T-helper 1 cell treated with Interleukin-12 subunit alpha and Interleukin-12 subunit beta and Interleukin-4 antibody, amounts not matched to agents 30 μg/mL and 1 μg/mL, for 36 hours (primary cell): ENCODE data around the gene SLC26A6.

Experiments
- H3K27ac Mint-ChIP-seq: one replicate; pipeline ENCODE4 v1.8.0; 2021; ENCODE audit warnings: mild to moderate bottlenecking, mixed read lengths
- H3K27me3 Mint-ChIP-seq: one replicate; pipeline ENCODE4 v1.8.0; 2021; ENCODE audit warnings: low read depth, mixed read lengths
- H3K36me3 Mint-ChIP-seq: one replicate; pipeline ENCODE4 v1.8.0; 2021; ENCODE audit warnings: low read depth, mixed read lengths
- H3K4me1 Mint-ChIP-seq: one replicate; pipeline ENCODE4 v1.8.0; 2021; ENCODE audit warnings: low read depth, mixed read lengths
- H3K4me3 Mint-ChIP-seq: one replicate; pipeline ENCODE4 v1.8.0; 2021; ENCODE audit warnings: mild to moderate bottlenecking, moderate library complexity, mixed read lengths
- H3K9me3 Mint-ChIP-seq: one replicate; pipeline ENCODE4 v1.8.0; 2021; ENCODE audit warnings: mixed read lengths

SLC26A6 gene

DNA sequence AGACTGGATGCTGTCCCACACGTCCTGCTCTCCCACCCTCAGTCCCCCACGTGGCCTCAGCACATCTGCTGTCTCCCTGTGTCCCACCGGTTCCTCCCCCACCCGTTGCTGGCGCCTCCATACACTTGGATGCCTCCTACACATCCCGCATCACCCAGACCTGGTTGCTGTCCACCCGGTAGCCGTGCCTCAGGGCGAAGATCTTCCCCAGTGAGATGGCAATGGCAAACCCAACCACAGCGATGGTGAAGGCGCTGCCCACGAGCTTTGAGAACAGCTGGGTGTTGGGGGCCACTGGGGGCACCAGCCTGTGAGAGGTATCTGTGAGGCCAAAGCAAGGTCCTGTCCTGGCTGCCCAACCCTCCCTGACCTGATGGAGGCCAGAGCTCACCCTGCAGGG is 4.4 kb downstream of the SLC26A6 start:
- H3K4me1 Mint-ChIP-seq = peaks cover 11% of the 10 kb centered on the region
- peaks cover 18% of the 10 kb centered on the region for H3K36me3 Mint-ChIP-seq
- H3K27ac Mint-ChIP-seq = no peak overlapping the region
- no peaks in the 10 kb centered on the region for H3K9me3 Mint-ChIP-seq
- no peak overlapping the region for H3K4me3 Mint-ChIP-seq
- H3K27me3 Mint-ChIP-seq = no peaks in the 10 kb centered on the region

- Mint-ChIP-seq H3K27ac (no peak overlapping the region), H3K36me3 (peaks cover 18% of the 10 kb centered on the region), H3K9me3 (no peaks in the 10 kb centered on the region), H3K4me1 (peaks cover 11% of the 10 kb centered on the region), H3K27me3 (no peaks in the 10 kb centered on the region), H3K4me3 (no peak overlapping the region)
Measured at GRCh38 chr3:48630407-48630806, 4.9 kb downstream of the SLC26A6 start.

GRCh38 chr3:48629894-48630293 is 5.4 kb downstream of the SLC26A6 start:
- no peak overlapping the region for H3K27ac Mint-ChIP-seq
- H3K27me3 Mint-ChIP-seq = no peaks in the 10 kb centered on the region
- H3K4me3 Mint-ChIP-seq = no peak overlapping the region
- H3K4me1 Mint-ChIP-seq = peaks cover 12% of the 10 kb centered on the region
- no peaks in the 10 kb centered on the region for H3K9me3 Mint-ChIP-seq
- peaks cover 18% of the 10 kb centered on the region for H3K36me3 Mint-ChIP-seq

GRCh38 chr3:48628277-48629017 is 6.8 kb downstream of the SLC26A6 start:
- Mint-ChIP-seq H3K9me3 (no peaks in the 10 kb centered on the region), H3K4me1 (peaks cover 11% of the 10 kb centered on the region), H3K4me3 (no peak overlapping the region), H3K27me3 (no peaks in the 10 kb centered on the region), H3K27ac (peak overlapping the region; percentile 16), H3K36me3 (peaks cover 18% of the 10 kb centered on the region)

- Mint-ChIP-seq H3K27ac (no peak overlapping the region), H3K27me3 (no peaks in the 10 kb centered on the region), H3K36me3 (peaks cover 16% of the 10 kb centered on the region), H3K4me1 (peaks cover 9% of the 10 kb centered on the region), H3K9me3 (no peaks in the 10 kb centered on the region), H3K4me3 (no peak overlapping the region)
Measured at GRCh38 chr3:48625600-48625999, 9.7 kb downstream of the SLC26A6 start.

- Mint-ChIP-seq H3K36me3 (peaks cover 13% of the 10 kb centered on the region), H3K4me1 (peaks cover 9% of the 10 kb centered on the region), H3K27ac (no peak overlapping the region), H3K27me3 (no peaks in the 10 kb centered on the region), H3K9me3 (no peaks in the 10 kb centered on the region), H3K4me3 (no peak overlapping the region)
Measured at GRCh38 chr3:48624767-48625166, 10.5 kb downstream of the SLC26A6 start.

DNA sequence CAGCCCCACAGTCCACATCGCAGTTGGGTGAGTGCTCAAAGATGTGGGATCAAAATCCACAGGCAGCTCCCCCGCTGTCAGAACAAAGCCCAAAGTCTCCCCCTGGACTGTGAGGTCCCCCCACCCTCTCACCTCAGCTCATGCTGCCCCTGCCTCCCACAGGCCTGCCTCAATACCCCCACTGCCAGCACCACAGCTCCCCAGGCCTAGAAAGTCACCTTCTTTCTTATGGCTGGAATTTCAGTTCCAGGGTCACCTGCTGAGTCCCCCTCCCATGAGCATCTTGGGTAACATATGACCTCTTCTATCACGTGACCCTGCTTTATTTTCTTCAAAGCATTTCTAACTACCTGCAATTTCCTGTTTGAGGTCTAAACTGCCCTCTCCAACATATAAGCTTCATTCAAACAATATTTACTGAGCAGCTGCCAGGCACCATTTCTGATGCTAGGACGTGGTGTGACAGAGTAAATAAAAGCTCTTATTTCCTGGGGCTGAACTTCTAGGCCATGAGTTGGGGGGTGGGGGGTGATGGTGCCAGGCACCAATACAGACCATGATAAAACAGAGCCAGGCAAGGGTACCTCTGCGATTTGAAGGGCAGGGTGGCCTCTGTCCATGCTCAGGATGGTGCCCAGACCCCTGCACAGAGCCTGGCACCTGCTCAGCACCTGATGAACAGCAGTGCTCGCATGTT is 11.3 kb downstream of the SLC26A6 start:
- peak overlapping the region; percentile 58 for H3K27ac Mint-ChIP-seq
- peaks cover 13% of the 10 kb centered on the region for H3K36me3 Mint-ChIP-seq
- no peak overlapping the region for H3K4me3 Mint-ChIP-seq
- H3K4me1 Mint-ChIP-seq = peaks cover 9% of the 10 kb centered on the region
- H3K27me3 Mint-ChIP-seq = no peaks in the 10 kb centered on the region
- H3K9me3 Mint-ChIP-seq = no peaks in the 10 kb centered on the region

DNA sequence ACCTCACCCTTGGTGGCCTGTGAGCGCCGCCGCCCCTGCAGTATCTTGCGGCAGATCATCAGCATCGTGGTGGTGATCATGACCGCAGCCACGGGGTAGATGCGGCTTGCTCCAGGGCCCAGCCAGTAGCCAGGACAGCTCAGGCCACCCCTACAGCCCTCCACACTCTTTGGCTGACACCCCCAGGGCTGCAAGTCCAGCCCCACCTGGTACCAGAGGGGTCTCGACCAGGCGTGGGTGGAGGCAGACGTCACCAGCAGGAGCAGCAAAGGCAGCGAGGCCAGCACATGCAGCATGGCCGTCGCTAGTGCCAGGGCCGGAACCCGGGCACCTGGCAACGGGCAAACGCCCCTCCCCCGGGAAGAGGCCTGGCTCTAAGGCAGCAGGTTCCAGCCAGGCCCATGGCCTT is 13.8 kb downstream of the SLC26A6 start, which contains the start of gene TMEM89:
Gene TMEM89, minus strand, starts transcription at position 309 of the 409 bp plus-strand sequence. Its CDS starts 13 bp downstream, at position 296.
- Mint-ChIP-seq H3K27ac (no peak within 1 kb of the TSS), H3K27me3 (no peaks in the 10 kb centered on the region), H3K4me1 (peaks cover 7% of the 10 kb centered on the region), H3K36me3 (peaks cover 1% of the 10 kb centered on the region), H3K4me3 (no peak within 1 kb of the TSS), H3K9me3 (peaks cover 20% of the 10 kb centered on the region)

DNA sequence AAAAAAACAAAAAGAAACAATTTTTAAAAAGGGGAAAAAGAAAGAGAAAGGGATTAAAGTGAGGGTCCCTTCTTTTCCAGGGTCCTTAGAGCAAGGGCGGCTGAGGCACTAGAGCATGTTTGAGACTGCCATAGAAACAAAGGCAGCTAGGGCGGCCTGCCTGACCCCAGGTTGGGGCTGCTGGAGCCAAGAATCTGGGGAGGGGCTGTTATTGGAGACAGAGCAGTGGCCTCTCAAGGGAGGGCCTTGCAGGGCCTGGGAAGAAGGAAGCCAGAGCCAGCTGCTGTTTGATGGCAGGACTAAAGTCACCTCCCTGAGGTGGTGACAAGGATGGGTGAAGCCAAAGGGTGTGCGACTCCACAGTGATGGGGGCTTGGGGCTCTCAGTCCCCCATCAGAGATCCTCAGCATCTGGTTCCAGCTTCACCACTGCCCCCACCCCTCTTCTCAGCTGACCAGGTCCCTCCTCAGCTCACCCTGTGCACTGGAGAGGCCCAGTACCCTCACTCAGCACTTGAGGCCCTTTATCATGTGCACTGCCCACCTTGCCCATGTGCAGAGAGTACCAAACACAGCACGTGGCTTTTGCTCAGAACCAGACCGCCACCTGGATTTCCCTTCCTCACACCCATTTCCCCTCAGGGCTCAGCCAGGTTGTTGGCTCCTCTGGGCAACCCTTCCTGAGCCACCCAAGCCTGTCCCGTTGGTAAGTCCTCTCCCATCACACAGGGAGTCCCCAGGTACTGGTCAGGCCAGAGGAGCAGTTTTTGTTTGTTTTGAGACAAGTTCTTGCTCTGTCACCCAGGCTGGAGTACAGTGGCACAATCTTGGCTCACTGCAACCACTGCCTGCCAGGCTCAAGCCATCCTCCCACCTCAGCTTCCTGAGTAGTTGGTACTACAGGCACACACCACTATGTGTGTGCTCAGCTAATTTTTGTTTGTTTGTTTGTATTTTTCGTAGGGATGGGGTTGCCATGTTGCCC is 15.4 kb downstream of the SLC26A6 start:
- peaks cover 20% of the 10 kb centered on the region for H3K9me3 Mint-ChIP-seq
- peaks cover 6% of the 10 kb centered on the region for H3K4me1 Mint-ChIP-seq

DNA sequence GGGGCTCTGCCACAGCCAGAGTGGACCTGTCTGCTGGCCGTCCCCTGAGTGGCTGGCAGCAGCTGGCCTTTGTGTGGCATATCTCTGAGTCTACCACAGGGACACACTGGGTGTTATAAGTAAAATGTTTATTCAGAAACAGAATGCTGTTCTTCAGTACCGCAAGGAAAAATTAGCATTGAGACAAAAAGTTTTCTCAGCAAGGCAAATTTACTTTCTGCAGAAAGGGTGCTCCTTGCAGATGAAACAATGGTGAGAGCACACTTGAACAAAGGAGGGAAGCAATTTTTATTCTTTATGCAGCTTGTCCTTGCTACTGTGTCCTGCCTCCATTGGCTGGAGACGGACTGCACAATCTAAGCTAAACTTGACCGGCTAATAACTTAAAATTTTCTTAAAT is 17.7 kb downstream of the SLC26A6 start:
- no peaks in the 10 kb centered on the region for H3K27me3 Mint-ChIP-seq
- H3K4me1 Mint-ChIP-seq = peaks cover 5% of the 10 kb centered on the region
- peaks cover 20% of the 10 kb centered on the region for H3K9me3 Mint-ChIP-seq
- no peaks in the 10 kb centered on the region for H3K36me3 Mint-ChIP-seq
- no peak overlapping the region for H3K4me3 Mint-ChIP-seq
- no peak overlapping the region for H3K27ac Mint-ChIP-seq

More for the DNA sequence above, 15.4 kb downstream of the SLC26A6 start:
- H3K36me3 Mint-ChIP-seq = no peaks in the 10 kb centered on the region
- H3K27ac Mint-ChIP-seq = no peak overlapping the region
- H3K4me3 Mint-ChIP-seq = no peak overlapping the region
- H3K27me3 Mint-ChIP-seq = no peaks in the 10 kb centered on the region

DNA sequence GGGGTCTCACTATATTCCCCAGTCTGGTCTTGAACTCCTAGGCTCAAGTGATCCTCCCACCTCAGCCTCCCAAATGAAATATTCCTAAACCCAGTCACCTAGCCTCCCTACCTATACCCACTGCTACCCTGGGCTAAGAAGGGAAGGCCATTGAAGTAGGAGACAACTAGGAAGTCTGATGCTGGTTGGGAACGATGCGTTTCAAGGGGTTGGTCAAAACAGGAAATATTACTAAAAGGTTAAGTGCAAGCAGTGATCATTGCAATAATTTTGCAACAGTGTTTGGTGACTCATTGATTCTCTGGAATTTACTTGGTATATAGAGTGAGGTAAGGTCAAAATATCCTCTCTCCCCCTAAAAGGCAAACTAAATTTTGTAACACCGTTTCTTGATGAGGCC is 21.2 kb downstream of the SLC26A6 start:
- peaks cover 2% of the 10 kb centered on the region for H3K36me3 Mint-ChIP-seq
- H3K27ac Mint-ChIP-seq = peak overlapping the region; percentile 41
- no peak overlapping the region for H3K4me3 Mint-ChIP-seq
- peaks cover 8% of the 10 kb centered on the region for H3K4me1 Mint-ChIP-seq
- H3K27me3 Mint-ChIP-seq = no peaks in the 10 kb centered on the region
- peaks cover 20% of the 10 kb centered on the region for H3K9me3 Mint-ChIP-seq

GRCh38 chr3:48612309-48612708 is 23.0 kb downstream of the SLC26A6 start:
- peaks cover 7% of the 10 kb centered on the region for H3K36me3 Mint-ChIP-seq
- H3K27ac Mint-ChIP-seq = no peak overlapping the region
- H3K9me3 Mint-ChIP-seq = peaks cover 6% of the 10 kb centered on the region
- H3K4me1 Mint-ChIP-seq = peaks cover 16% of the 10 kb centered on the region
- H3K27me3 Mint-ChIP-seq = no peaks in the 10 kb centered on the region
- H3K4me3 Mint-ChIP-seq = no peak overlapping the region

GRCh38 chr3:48609088-48610005 is 25.9 kb downstream of the SLC26A6 start, which contains the start of gene UQCRC1:
Gene UQCRC1 (minus strand): TSS chr3:48609646. CDS start chr3:48609620, 26 bp downstream.
- H3K27me3 Mint-ChIP-seq = no peaks in the 10 kb centered on the region

More at GRCh38 chr3:48609088-48610005, 25.9 kb downstream of the SLC26A6 start, which contains the start of gene UQCRC1:
- no peaks in the 10 kb centered on the region for H3K9me3 Mint-ChIP-seq
- H3K4me1 Mint-ChIP-seq = peaks cover 16% of the 10 kb centered on the region
- H3K36me3 Mint-ChIP-seq = peaks cover 17% of the 10 kb centered on the region
- H3K4me3 Mint-ChIP-seq = peak within 1 kb of the TSS; percentile 97
- H3K27ac Mint-ChIP-seq = peak within 1 kb of the TSS; percentile 95
